NCI-H510A (cell line): ENCODE results near the gene HK1.
A peak's percentile ranks its signal among the peaks of the same experiment; 100 is the strongest.

Experiments used
- DNase-seq: peaks from one replicate; lab custom pipeline; 2025; lab: John Stamatoyannopoulos, UW

The HK1 gene

GRCh38 chr10:69376662-69377061 is 98.4 kb downstream of the HK1 start:
- no peak for DNase-seq

- no peak for DNase-seq
These were observed 98.9 kb downstream of the HK1 start for GRCh38 chr10:69377191-69377590.

DNA sequence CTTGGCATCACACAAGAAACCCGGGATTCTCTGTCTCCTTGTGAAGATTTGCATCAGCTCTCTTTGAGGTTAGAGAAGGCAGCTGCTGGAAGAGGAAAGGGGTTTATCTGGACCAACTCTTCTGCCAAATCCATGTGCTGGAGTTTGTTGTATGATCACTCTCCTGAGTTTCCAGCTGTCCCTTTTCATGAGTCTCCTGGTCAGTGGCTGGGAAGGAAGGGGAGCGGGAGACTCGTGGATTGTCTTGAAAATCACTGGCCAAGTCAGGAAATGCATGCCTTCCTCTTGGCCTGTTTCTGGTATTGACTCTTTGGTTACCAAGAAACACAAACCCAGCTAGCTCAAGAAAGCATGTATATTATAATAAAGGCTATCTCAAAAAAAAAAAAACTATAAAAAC is 99.6 kb downstream of the HK1 start:
- no peak for DNase-seq

DNA sequence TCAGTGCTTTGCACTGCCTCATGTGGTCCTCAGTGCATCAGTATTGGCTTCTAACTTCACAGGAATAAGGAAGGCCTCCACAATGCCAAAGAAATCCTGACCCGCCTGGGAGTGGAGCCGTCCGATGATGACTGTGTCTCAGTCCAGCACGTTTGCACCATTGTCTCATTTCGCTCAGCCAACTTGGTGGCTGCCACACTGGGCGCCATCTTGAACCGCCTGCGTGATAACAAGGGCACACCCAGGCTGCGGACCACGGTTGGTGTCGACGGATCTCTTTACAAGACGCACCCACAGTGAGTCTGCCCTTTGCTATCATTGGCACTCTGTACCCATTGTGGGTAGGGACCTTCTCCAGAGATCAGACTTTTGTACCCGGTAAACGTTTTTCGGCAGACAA is 101.5 kb downstream of the HK1 start:
- DNase-seq: no peak

DNA sequence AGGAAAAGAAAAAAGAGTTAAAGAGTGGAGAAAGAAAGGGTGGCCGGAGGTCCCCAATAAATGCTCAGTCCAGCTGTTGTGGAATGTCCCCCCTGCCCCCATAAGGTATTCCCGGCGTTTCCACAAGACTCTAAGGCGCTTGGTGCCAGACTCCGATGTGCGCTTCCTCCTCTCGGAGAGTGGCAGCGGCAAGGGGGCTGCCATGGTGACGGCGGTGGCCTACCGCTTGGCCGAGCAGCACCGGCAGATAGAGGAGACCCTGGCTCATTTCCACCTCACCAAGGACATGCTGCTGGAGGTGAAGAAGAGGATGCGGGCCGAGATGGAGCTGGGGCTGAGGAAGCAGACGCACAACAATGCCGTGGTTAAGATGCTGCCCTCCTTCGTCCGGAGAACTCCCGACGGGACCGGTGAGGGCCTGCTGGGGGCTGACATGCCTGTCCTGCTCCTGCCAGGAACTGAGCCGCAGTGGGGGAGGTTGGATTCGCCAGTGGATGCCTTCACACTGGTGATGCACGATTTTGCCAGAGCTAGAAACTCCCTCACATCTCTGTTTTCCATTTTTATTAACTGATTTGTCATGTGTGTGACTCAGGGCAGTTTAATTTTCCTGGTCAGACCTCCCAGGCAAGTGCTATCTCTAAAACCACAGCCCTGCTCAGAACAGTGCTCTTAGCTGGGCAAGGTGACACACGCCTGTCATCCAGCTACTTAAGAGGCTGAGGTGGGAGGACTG is 104.3 kb downstream of the HK1 start:
- no peak for DNase-seq

DNA sequence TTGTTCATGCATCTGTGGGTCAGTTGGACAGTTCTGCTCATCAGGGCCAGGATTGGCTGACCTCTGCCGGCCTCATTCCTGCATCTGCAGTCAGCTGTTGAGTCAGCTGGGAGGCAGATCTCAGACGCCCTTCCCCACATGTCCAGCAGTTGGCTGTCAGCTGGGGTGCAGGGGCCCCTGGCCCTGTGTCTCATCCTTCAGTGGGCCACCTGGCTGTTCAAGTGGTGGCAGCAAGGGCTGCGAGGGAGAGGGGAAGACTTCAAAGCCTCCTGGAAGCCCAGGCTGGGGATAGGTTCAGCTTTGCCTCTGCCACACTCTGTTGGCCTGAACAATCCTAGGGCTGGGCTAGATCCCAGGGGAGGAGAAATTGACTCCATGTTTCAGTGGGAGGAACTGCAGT is 105.3 kb downstream of the HK1 start:
- DNase-seq: no peak

- DNase-seq: no peak
These were observed 106.0 kb downstream of the HK1 start for GRCh38 chr10:69384320-69384719.

- DNase-seq: no peak
These were observed 107.4 kb downstream of the HK1 start for GRCh38 chr10:69385454-69386350.

GRCh38 chr10:69387500-69387899 is 109.2 kb downstream of the HK1 start:
- DNase-seq: no peak

DNA sequence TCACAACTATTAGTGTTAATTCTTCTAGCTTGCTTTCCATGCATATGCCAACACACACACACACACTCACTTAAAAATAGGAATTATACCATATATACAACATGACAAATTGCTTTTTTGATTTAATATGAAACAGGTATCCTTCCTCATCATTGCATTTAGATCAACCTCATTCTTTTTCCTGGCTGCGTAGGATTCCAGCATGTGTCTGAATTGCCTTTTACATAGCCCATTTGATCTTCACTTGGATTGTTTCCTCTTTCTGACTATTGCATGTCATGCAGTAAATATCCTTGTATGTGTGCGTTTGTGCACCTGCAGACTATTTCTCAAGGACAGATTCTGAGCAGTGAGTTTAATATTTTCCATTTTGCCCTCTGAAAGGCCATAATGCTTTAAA is 110.2 kb downstream of the HK1 start:
- DNase-seq: no peak

DNA sequence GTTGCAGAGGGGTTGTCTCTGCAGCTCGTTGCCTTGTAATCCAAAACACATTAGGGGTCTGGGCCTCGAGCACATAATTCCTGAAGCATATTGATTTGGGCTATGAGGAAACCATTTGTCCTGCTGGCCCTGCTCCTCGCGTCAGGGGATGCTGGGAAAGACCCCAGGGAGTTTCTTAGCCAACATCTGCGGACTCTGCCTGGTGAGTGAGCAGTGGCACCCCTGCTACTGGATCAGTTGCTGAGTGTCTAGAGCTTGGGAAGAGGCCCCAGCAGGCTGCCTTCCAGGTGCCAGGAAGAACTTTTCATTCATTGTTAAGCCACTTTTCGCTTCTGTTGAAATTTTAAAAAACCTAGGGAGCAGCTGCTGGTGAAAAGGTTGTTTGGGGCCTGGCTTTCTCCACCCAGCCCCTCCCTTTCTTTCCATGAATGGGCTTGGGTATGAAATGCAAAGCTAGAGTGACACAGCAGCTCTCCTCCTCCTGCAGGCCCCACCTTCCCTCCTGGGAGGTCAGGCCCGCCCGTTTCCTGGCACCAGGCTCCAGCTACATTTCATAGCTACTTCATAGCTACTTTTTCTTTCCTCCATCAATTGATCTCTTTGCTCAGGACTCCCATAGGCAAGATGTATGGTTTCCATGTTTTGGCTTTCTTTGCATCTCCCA is 111.7 kb downstream of the HK1 start:
- peak; percentile 62 for DNase-seq

DNA sequence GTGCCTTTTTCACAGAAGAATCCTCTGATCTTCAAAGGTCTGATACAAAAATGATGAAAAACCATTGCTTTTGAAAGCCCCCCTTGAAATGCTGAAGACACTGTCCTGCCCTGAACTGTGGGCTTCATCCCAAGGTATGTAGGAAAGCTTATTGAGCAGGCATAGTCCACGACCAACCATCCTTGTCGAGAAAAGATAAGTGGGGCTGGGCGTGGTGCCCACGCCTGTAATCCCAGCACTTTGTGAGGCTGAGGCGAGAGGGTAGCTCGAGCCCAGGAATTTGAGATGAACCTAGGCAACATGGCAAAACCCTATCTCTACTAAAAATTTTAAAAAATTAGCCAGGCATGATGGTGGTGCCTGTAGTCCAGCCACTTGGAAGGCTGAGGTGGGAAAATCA is 112.9 kb downstream of the HK1 start:
- DNase-seq: no peak

GRCh38 chr10:69392481-69393000 is 114.2 kb downstream of the HK1 start:
- peak; percentile 82 for DNase-seq

DNA sequence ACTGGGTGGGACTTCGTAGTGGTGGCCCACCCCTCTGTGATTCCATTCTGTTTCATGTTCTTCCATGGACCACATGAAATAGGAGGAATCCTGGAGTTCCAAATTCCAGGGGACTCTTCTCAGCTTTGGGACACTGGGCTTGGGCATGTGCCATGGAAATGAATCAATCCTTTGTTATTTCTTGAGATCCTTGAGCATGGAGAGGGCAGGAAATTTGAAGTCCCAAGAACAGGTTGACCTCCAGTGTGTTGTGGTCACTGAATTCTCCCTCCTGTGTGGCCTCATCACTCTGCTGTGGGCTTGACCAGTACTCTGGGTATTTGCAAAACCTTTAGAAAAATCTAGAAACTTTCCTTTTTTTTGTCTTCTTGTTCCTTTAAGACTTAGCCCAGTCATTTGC is 115.7 kb downstream of the HK1 start:
- DNase-seq: no peak

GRCh38 chr10:69397972-69398371 is 119.7 kb downstream of the HK1 start:
- DNase-seq: no peak

GRCh38 chr10:69398466-69398865 is 120.2 kb downstream of the HK1 start:
- no peak for DNase-seq

DNA sequence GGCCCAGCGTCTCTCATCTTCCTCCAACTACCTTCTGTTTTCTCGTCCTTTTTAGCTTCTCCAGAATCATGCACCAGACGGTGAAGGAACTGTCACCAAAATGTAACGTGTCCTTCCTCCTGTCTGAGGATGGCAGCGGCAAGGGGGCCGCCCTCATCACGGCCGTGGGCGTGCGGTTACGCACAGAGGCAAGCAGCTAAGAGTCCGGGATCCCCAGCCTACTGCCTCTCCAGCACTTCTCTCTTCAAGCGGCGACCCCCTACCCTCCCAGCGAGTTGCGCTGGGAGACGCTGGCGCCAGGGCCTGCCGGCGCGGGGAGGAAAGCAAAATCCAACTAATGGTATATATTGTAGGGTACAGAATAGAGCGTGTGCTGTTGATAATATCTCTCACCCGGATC is 122.6 kb downstream of the HK1 start:
- no peak for DNase-seq

DNA sequence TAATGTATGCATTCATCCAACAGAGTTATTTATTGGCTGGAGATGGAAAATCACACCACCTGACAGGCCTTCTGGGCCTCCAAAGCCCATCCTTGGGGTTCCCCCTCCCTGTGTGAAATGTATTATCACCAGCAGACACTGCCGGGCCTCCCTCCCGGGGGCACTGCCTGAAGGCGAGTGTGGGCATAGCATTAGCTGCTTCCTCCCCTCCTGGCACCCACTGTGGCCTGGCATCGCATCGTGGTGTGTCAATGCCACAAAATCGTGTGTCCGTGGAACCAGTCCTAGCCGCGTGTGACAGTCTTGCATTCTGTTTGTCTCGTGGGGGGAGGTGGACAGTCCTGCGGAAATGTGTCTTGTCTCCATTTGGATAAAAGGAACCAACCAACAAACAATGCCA is 123.1 kb downstream of the HK1 start:
- no peak for DNase-seq

DNA sequence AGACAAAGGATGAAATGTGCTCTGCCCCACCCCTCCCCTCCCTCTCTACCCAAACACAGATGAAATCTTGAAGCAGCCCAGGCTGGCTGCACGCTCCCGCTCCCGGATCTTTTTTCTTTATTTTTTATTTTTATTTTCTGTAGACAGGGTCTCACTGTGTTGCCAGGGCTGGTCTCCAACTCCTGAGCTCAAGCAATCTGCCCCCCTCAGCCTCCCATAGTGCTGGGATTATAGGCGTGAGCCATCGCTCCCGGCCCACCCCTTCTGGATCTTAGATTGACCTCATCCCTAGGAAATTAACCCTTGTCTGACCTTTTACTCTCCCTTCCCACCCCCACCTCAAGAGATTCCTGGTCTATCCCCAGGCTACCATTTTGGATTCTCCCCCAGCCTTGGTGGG is 124.1 kb downstream of the HK1 start:
- DNase-seq: no peak

DNA sequence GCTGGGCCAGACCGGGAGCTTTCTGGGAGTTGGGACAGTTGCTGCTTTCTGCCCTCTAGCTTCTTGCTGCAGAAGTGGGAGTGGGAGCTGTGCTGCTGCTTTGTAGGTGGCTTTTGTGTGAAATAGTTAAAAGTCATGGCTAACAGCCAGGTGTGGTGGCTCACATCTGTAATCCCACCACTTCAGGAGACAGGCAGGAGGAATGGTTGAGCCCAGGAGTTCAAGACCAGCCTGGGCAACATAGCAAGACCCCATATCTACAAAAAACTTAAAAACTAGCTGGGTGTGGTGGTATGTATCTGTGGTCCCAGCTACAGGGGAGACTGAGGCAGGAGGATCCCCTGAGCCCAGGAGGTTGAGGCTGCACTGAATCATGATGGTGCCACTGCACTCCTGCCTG is 124.8 kb downstream of the HK1 start:
- no peak for DNase-seq

DNA sequence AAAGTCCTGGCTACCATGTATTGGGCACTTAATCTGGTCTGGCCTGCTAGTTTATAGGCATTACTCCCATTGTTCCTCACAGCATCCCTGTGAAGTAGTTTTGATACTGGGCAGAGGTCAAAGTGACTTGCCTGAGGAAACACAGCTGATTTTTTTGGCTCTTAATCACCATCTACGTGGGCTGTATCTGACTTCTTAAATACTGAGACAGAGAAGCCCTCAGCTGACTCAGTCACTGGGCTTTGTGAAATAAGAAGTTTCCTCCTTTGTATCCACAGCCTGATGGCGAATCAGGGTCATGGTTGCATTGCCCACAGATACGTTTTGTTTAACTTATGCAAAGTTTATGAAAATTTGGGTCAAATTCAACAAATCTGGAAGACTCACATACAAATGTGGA is 125.2 kb downstream of the HK1 start:
- no peak for DNase-seq

- no peak for DNase-seq
These were observed 126.5 kb downstream of the HK1 start for GRCh38 chr10:69404786-69405185.

GRCh38 chr10:69405221-69405620 is 126.9 kb downstream of the HK1 start:
- no peak for DNase-seq
